Measurements from ENCODE around the gene FAM120C. TPM values are rescaled to one million over a fixed set of nuclear protein-coding genes. Genes with fewer than 3 reads are reported as not detected.

Gene FAM120C
- total and polyA plus RNA-seq, 2 donors from 2014 or later: 4.2 to 16.4 TPM

GRCh38 chrX:54044126-54044876 is 138.8 kb downstream of the FAM120C start, which contains the start of gene PHF8:
PHF8 (minus strand) TSS chrX:54044473; CDS start chrX:54042728, 1,745 bp downstream.
- Histone ChIP-seq H3K9me3 (ENCODE audit: control insufficient read depth in 2 of 3, insufficient read depth in 1 of 3, low read length in 3 of 3) (no peaks in the 10 kb centered on the region), H3K27me3 (ENCODE audit: control insufficient read depth, insufficient read depth, low read length) (no peaks in the 10 kb centered on the region), H3K27ac (ENCODE audit: low read depth in 2 of 2, low read length in 2 of 2) (peak within 1 kb of the TSS; percentile 91 to 93), H3K4me1 (ENCODE audit: control insufficient read depth in 2 of 3, insufficient read depth in 2 of 3, low read depth in 1 of 3, low read length in 3 of 3) (peaks cover 0 to 2% (median 0%) of the 10 kb centered on the region in 3 donors), H3K4me3 (ENCODE audit: low read length in 3 of 3) (peak within 1 kb of the TSS; percentile 75 to 83 (median 77)), H3K9ac (ENCODE audit: low read length in 3 of 3) (peak within 1 kb of the TSS; percentile 60 to 82 (median 80)), H3K36me3 (ENCODE audit: control insufficient read depth in 2 of 3, insufficient read depth in 3 of 3, low read length in 3 of 3) (peaks cover 0 to 2% (median 0%) of the 10 kb centered on the region in 3 donors)
- FAIRE-seq: peak; percentile 93
- no peak for TF ChIP-seq CTCF (IDR thresholded peaks at IDR 0.05; ENCODE audit: borderline replicate concordance, extremely low read depth, insufficient read depth)
- DNase-seq: peak; percentile 96 to 98 (median 98)
- intact Hi-C loops (cut with DNase I): no loop called here

- H3K4me3 ChIP-seq (ENCODE audit: low read length in 3 of 3): peak overlapping the region; percentile 75 to 83 (median 77)
- DNase-seq (peak in 3 of 5 donors; percentile 22 to 41 (median 36)), FAIRE-seq (no peak)
- H3K27ac ChIP-seq (ENCODE audit: low read depth in 2 of 2, low read length in 2 of 2): peak overlapping the region; percentile 91 to 93
- no peak for TF ChIP-seq CTCF (IDR thresholded peaks at IDR 0.05; ENCODE audit: borderline replicate concordance, extremely low read depth, insufficient read depth)
- peak overlapping the region; percentile 60 to 82 (median 80) for H3K9ac ChIP-seq (ENCODE audit: low read length in 3 of 3)
- H3K9me3 ChIP-seq (ENCODE audit: control insufficient read depth in 2 of 3, insufficient read depth in 1 of 3, low read length in 3 of 3): no peaks in the 10 kb centered on the region
- H3K27me3 ChIP-seq (ENCODE audit: control insufficient read depth, insufficient read depth, low read length): no peaks in the 10 kb centered on the region
- peaks cover 0 to 2% (median 0%) of the 10 kb centered on the region in 3 donors for H3K4me1 ChIP-seq (ENCODE audit: control insufficient read depth in 2 of 3, insufficient read depth in 2 of 3, low read depth in 1 of 3, low read length in 3 of 3)
- intact Hi-C loops (cut with DNase I): no loop called here
- H3K36me3 ChIP-seq (ENCODE audit: control insufficient read depth in 2 of 3, insufficient read depth in 3 of 3, low read length in 3 of 3): peaks cover 0 to 2% (median 0%) of the 10 kb centered on the region in 3 donors
These were observed 139.4 kb downstream of the FAM120C start for GRCh38 chrX:54043541-54044125.

- H3K4me1 ChIP-seq (ENCODE audit: control insufficient read depth in 2 of 3, insufficient read depth in 2 of 3, low read depth in 1 of 3, low read length in 3 of 3): peaks cover 0 to 2% (median 0%) of the 10 kb centered on the region in 3 donors
- peak overlapping the region; percentile 75 to 83 (median 77) for H3K4me3 ChIP-seq (ENCODE audit: low read length in 3 of 3)
- FAIRE-seq: no peak
- DNase-seq: peak in 1 of 5 donors; percentile 15
- H3K36me3 ChIP-seq (ENCODE audit: control insufficient read depth in 2 of 3, insufficient read depth in 3 of 3, low read length in 3 of 3): peaks cover 0 to 2% (median 0%) of the 10 kb centered on the region in 3 donors
- TF ChIP-seq CTCF (IDR thresholded peaks at IDR 0.05; ENCODE audit: borderline replicate concordance, extremely low read depth, insufficient read depth): no peak
- intact Hi-C loops (cut with DNase I): no loop called here
- no peaks in the 10 kb centered on the region for H3K9me3 ChIP-seq (ENCODE audit: control insufficient read depth in 2 of 3, insufficient read depth in 1 of 3, low read length in 3 of 3)
- H3K27me3 ChIP-seq (ENCODE audit: control insufficient read depth, insufficient read depth, low read length): no peaks in the 10 kb centered on the region
- peak overlapping the region; percentile 60 to 82 (median 80) for H3K9ac ChIP-seq (ENCODE audit: low read length in 3 of 3)
- H3K27ac ChIP-seq (ENCODE audit: low read depth in 2 of 2, low read length in 2 of 2): peak overlapping the region; percentile 43 to 91
These were observed 140.0 kb downstream of the FAM120C start for GRCh38 chrX:54043056-54043455.

Measured in kidney (tissue), 14 donors.